GM18511 (cell line): ENCODE results near the gene ART4.
A peak's percentile ranks its signal among the peaks of the same experiment; 100 is the strongest.

Source experiments
- ATAC-seq: cut with Tn5 transposase; IDR thresholded peaks from one replicate; pipeline ENCODE4 v1.9.1; 2021; ENCODE audit warnings: mild to moderate bottlenecking, moderate library complexity; ENCODE audit not compliant: unreplicated experiment

The ART4 gene

GRCh38 chr12:14852880-14853279 is 9.6 kb upstream of the ART4 start:
- no peak for ATAC-seq

DNA sequence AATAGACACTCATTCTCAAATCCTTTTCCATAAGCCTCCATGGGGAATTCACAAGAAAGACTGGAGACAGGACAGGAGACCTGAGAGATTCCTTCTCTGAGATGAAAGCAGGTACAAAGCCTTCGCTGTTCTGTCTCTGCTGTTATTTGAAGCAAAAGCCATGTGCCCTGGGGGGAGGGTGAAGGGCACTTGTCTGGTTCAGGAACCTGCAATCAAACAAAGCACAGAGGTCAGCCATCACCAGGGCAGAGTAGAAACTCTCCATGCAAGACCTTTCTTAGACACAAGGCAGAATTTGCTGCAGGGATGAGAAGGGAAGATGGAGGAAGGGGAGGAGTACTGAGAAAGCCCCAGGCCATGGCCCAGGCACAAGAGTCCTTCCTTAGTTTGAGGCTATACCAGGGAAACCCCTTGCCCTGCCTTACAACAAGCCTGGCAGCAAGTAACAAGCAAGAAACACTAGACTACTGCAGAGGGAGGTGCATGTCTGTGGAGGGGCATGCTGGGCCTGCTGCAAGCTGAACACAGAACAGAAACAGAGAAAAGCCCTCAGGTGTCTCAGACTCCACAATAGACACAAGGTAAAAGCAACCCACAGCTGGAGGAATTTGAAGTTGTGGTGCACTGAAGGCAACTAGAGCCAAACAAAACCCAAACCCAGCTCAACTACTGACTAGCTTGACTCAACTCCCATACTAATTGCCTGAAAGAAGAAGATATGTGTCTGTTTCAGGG is 7.8 kb upstream of the ART4 start:
- ATAC-seq, result peak; percentile 80

GRCh38 chr12:14849661-14850060 is 6.3 kb upstream of the ART4 start:
- ATAC-seq, result no peak

GRCh38 chr12:14846876-14847580 is 3.7 kb upstream of the ART4 start:
- ATAC-seq, result no peak

GRCh38 chr12:14846042-14846587 is 2.8 kb upstream of the ART4 start:
- ATAC-seq, result no peak

DNA sequence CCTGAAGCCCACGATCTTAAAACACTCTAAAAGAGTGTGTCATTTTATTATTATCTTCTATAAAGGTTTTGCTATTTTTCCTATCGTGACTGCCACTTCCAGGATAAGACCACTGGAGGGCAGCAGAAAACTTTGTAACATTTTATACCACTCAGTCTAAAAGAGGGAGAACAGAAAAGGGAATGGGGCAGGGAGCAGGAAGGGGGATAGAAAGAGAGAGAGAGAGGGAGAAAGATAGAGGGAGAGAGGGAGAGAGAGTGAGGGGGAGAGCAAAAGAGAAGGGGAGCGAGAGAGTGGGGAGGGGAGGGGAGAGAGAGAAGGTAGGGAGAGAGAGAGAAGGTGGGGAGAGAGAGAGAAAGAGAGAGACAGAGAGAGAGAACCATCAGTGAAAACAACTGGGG is 2.0 kb upstream of the ART4 start:
- no peak for ATAC-seq

GRCh38 chr12:14844401-14844800 is 1.1 kb upstream of the ART4 start:
- no peak for ATAC-seq

GRCh38 chr12:14842315-14842714 is 1.0 kb downstream of the ART4 start:
- no peak for ATAC-seq

GRCh38 chr12:14841761-14842160 is 1.6 kb downstream of the ART4 start:
- ATAC-seq, result no peak

DNA sequence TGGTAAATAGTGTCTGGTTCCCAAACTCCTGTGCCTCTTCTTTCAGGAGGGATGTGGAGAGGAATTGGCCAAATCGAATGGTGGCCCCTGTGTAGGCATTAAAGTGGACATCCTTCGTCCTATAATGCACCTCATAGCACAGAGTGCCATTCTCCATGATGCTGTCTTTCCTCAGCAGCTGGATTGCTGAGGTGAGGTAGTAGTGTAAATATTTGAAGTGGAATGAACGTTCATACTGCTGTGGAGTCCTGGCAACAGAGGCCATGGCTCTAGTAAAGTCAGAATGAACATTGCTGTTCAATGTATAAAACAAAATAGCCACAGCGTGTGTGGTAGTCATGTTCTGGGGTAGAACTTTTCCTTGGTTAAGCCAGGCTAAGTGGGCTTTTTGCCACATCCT is 2.7 kb downstream of the ART4 start:
- no peak for ATAC-seq

- ATAC-seq, result no peak
Observed at GRCh38 chr12:14839262-14839661, 4.1 kb downstream of the ART4 start.

DNA sequence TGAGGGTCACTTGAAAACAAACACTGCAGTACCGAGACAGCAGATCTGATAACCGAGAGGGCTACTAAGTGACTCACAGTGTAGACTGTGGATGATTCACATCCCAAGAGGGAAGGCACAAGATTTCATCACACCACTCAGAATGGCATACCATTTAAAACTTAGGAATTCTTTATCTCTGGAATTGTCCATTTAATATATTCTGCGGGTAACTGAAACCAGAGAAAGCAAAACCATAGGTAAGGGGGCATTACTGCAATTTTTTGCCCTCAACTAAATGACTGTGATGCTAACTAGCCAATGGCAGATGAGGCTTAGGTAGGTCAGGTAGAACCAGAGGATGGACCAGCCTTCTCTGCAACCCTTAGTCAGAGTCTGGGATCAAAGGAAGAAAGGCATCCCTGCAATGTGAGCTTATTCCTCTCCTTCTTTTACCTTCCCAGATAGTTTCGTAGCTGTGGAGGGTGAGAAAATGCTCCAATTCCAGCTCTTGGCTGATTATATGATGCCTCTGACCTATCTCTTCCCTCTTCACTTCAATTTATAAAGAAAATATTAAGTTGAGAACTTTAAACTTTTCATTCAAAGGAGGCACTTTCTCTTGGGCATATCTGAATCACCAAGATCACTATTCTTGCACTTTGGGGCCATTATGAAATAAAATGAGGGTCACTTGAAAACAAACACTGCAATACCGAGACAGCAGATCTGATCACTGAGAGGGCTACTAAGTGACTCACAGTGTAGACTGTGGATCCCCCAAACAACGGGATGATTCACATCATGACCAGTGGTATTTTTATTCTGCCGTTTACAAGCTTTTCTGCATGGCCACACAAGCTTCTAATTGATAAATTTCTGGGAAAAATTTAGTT is 6.8 kb downstream of the ART4 start:
- ATAC-seq, result no peak

GRCh38 chr12:14834509-14834908 is 8.8 kb downstream of the ART4 start:
- ATAC-seq, result no peak

DNA sequence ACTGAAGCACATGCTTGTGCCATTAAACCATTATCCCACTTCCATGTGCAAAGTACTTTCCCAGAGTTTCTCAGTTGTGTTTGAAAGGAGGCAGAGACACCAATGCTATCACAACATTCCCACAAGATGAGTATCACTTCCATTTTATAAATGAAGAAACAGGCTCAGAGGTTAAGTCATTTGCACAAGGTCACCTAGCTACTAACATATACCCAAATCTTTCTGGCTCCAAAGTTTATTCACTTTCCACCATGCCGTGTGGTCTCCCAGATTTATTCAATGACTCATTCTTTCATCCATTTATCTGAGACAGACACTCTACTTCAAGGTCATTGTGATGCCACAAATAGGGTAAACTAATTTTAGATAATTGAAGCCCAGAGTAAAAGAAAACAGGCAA is 9.4 kb downstream of the ART4 start:
- ATAC-seq, result no peak

- ATAC-seq, result no peak
Observed at GRCh38 chr12:14833336-14833735, 10.0 kb downstream of the ART4 start.

- ATAC-seq, result peak; percentile 85
Observed at GRCh38 chr12:14828892-14829291, 14.4 kb downstream of the ART4 start.

GRCh38 chr12:14827043-14827442 is 16.3 kb downstream of the ART4 start:
- no peak for ATAC-seq

- no peak for ATAC-seq
Observed at GRCh38 chr12:14826491-14826890, 16.8 kb downstream of the ART4 start.

DNA sequence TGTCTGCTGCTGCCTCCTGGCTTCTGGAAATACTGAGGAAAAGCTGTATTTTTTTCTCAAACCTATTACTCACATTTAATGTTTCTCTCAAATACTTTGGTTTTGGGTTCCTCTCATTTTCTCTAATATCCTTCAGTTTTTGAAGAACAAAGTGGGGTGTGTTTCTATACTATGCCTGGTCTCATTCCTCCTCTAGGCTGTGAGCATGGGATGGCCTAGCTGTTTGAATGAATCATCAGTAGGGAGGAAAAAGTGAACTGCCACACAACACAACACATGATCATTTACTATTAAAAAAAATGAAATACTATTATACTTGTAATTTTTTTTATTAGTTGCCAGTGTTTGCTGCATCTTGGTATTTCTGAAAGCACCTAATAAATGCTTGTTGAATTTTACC is 18.1 kb downstream of the ART4 start:
- no peak for ATAC-seq

- no peak for ATAC-seq
Observed at GRCh38 chr12:14824012-14824634, 19.2 kb downstream of the ART4 start.

- ATAC-seq, result no peak
Observed at GRCh38 chr12:14814014-14814413, 29.3 kb downstream of the ART4 start, which contains the start of gene SMCO3. Gene SMCO3, minus strand, starts transcription at chr12:14814182. Its CDS starts 7,502 bp downstream, at chr12:14806680.
